WI38 (cell line): ENCODE measurements around the gene NUFIP2.
A peak's percentile ranks its signal among the peaks of the same experiment; 100 is the strongest.

Source experiments
- H3K4me3 ChIP-seq: 2 replicates; pipeline ENCODE4 v1.5.1; 2011; ENCODE audit warnings: low read depth, mild to moderate bottlenecking, control low read depth, low read length
- TF ChIP-seq, protein P1 (sequence below): IDR thresholded peaks from 2 replicates; pipeline ENCODE4 v1.5.1; 2012; ENCODE audit warnings: low read depth, mild to moderate bottlenecking, control low read depth, low read length

NUFIP2 gene

DNA sequence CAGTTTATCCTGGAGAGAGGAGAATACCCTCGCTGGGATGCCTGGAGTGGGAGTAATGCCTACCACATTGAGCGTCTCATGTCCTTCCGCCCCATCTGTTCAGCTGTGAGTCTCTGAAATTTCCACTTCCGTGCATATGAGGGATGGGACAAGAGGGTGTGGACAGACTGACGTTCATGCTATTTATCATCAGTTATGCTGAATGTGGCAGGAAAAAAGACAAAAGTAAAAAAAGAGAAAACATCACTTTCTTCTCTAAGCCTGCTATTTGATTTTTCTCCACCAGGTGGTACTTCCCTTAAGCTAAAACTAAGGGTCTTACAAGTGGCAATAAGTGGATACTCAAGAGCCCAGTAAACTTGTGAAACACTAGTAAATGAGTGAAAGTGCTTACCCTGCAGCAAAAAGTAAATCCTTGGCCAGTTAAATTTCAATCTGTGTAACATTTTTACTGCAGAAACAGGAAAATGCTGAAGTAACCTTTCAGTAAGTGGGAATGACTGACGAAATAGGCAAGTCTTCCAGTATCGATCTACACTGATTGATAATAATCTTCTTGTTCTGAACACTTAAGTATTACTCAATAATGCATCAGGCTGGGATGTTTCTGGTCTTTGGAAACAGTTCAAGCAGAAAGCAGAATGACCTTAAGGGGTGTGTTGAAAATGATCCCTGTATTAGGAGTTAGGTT is 41.7 kb downstream of the NUFIP2 start:
- TF ChIP-seq, protein P1, sequence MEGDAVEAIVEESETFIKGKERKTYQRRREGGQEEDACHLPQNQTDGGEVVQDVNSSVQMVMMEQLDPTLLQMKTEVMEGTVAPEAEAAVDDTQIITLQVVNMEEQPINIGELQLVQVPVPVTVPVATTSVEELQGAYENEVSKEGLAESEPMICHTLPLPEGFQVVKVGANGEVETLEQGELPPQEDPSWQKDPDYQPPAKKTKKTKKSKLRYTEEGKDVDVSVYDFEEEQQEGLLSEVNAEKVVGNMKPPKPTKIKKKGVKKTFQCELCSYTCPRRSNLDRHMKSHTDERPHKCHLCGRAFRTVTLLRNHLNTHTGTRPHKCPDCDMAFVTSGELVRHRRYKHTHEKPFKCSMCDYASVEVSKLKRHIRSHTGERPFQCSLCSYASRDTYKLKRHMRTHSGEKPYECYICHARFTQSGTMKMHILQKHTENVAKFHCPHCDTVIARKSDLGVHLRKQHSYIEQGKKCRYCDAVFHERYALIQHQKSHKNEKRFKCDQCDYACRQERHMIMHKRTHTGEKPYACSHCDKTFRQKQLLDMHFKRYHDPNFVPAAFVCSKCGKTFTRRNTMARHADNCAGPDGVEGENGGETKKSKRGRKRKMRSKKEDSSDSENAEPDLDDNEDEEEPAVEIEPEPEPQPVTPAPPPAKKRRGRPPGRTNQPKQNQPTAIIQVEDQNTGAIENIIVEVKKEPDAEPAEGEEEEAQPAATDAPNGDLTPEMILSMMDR = peak; percentile 42; the same call in 1 of the 2 replicates
- H3K4me3 ChIP-seq = no peak overlapping the region

DNA sequence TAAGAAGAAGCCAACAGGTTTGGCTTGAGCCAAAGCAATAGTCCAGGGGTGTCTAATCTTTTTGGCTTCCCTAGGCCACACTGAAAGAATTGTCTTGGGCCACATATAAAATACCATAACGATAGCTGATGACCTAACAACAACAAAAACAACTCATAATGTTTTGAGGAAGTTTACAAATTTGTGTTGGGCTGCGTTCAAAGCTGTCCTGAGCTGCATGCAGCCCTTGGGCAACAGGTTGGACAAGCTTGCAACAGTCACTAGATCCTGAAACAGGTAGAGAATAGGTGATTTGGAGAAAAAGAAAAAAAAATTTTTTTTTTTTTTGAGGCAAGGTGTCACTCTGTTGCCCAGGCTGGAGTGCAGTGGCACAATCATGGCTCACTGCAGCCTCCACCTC is 42.8 kb downstream of the NUFIP2 start:
- TF ChIP-seq, protein P1 = no peak
- H3K4me3 ChIP-seq = no peak overlapping the region

DNA sequence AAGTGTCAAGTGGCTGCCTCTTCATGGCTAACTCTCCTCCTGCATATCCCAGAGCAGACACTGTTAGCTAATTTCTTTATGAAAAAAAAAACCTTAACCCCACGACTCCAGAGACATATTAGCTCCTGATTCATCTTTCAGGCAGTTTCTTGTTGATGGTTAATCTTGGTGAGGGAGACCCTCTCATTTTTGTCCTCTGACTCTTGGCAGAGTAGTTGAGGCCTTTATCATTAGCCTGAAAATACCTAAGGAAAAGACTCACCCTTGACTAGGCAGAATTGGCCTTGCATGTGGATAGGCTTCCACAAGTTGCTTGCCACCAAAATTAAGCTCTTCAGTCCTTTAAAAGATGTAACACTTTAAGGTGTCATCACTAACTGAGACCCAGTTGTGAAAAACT is 43.3 kb downstream of the NUFIP2 start:
- TF ChIP-seq, protein P1 = no peak

DNA sequence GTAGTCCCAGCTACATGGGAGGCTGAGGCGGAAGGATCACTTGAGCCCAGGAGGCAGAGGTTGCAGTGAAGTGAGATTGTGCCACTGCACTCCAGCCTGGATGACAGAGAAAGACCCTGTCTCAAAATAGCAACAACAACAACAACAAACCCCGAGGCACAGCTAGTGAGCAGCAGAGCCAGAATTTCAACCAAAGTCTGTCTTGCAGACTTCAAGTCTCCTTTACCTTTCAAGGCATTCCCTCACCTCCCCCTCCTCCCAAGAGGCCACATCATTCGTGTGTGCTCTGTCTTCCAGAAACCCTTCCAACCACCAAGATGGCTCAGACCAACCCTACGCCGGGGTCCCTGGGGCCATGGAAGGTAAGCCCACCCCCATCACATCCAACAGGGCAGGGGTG is 45.1 kb downstream of the NUFIP2 start:
- TF ChIP-seq, protein P1 = no peak
- no peak overlapping the region for H3K4me3 ChIP-seq

More for the DNA sequence above, 43.3 kb downstream of the NUFIP2 start:
- H3K4me3 ChIP-seq = no peak overlapping the region

DNA sequence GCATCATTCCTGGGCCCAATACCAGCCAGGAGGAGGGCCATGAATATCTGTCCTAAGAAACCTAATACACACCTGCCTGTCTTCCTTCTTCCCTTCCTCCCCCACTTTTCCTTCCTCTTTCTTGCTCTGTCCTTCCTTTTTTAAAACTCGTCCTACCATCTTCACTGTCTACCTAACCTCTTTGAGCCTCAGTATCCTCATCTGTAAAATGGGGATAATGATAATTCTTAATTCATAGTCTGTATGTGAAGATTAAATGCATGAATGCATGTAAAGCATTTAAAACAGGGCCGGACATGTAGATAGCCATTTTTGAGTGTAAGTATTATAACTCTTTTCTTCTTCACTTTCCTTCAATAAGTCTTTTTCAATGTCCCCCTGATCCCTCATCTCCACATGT is 46.7 kb downstream of the NUFIP2 start:
- TF ChIP-seq, protein P1 = no peak

DNA sequence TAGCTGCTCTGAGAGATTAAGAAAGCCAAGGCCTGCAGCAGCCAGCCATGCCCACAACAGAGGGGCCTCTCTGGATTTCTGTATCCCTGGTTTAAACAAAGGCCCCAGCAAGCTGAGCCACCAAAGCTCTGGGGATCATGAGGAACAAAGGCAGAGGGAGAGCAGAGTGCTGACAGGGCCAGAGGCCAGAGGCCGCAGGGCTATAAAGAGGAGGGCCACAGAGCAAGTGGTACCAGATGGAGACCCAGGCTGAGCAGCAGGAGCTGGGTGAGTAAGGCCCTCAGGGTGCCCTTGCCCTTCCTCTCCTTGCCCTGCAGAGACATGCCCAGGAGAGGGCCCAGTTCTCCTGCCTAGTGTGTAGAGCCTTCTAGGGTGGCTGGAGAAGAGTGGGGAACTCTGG is 47.3 kb downstream of the NUFIP2 start, which contains the start of gene CRYBA1:
Gene CRYBA1, plus strand, starts transcription at position 232 of the 400 bp plus-strand sequence. Its CDS starts 5 bp downstream, at position 237.
- TF ChIP-seq, protein P1 = no peak
- no peak within 1 kb of the TSS for H3K4me3 ChIP-seq

More for the DNA sequence above, 46.7 kb downstream of the NUFIP2 start:
- no peak overlapping the region for H3K4me3 ChIP-seq

DNA sequence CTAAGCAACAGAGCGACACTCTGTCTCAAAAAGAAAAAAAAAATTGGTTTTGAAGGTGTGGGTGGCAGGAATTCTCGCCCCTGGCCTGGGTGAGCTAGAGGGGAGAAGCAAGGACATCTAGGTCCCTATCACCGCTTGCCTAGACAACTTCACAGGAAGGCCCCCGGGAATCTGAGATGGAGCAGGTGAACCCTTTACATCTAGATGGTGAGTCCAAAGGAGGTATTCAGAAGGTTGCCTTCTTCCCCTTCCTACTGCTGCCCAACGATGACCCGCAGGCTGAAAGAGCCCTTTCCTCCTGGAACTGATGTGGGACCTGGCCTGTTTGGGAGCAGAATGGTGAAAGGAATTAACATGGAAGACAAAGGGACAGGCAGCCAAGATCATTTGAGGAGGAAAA is 48.5 kb downstream of the NUFIP2 start:
- TF ChIP-seq, protein P1 = no peak
- H3K4me3 ChIP-seq = no peak overlapping the region
